H1 (cell line): ENCODE data around the gene IFNL4. TPM values are rescaled to one million over a fixed set of nuclear protein-coding genes. Genes with fewer than 3 reads are reported as not detected.
"Not testable (repeated sequence)": the region's sequence is repeated elsewhere in the genome, so short reads cannot be mapped to it uniquely, and the experiment has no call there.

Experiments
- CTCF ChIA-PET: fragments of 300-600 bp; sonication (Branson Sonifier 250); formaldehyde crosslinking; loops from one replicate; lab custom pipeline; 2021; ENCODE audit not compliant: partially characterized antibody; lab: Charles Lee
- POLR2A ChIA-PET: fragments of 300-600 bp; sonication (Branson Sonifier 250); formaldehyde crosslinking; loops from one replicate; lab custom pipeline; 2021; ENCODE audit warnings: inconsistent platforms; ENCODE audit not compliant: partially characterized antibody; lab: Charles Lee
- DNase-seq, 2 experiments: peaks; one replicate each; pipeline versions ENCODE4 v3.0.0 to v3.0.0-alpha.2; 2010 to 2022; ENCODE audit warnings: low spot score in 2 of 2, low read depth in 1 of 2, mixed read lengths in 1 of 2
- FAIRE-seq: peaks from 2 replicates; lab custom pipeline; 2011; peaks lifted over from hg19 to GRCh38; lab: Jason Lieb, UNC
- H2AFZ ChIP-seq: 2 replicates; pipeline ENCODE4 v1.8.1; 2012; ENCODE audit warnings: low read length, inconsistent platforms
- H2AK5ac ChIP-seq: 2 replicates; pipeline ENCODE4 v1.6.1; 2013; ENCODE audit warnings: low read depth, low read length
- H2BK120ac ChIP-seq: replicated peaks from 2 replicates; pipeline ENCODE3; 2013; ENCODE audit warnings: low read depth, low read length, inconsistent platforms
- H2BK12ac ChIP-seq: 2 replicates; pipeline ENCODE4 v1.6.1; 2013; ENCODE audit warnings: low read depth, low read length
- H2BK15ac ChIP-seq: 2 replicates; pipeline ENCODE4 v1.6.1; 2013; ENCODE audit warnings: low read length
- H2BK20ac ChIP-seq: 2 replicates; pipeline ENCODE4 v1.6.1; 2013; ENCODE audit warnings: low read length
- H2BK5ac ChIP-seq: 2 replicates; pipeline ENCODE4 v1.6.1; 2013; ENCODE audit warnings: low read depth, low read length
- H3K14ac ChIP-seq: 2 replicates; pipeline ENCODE4 v1.6.1; 2013; ENCODE audit warnings: inconsistent platforms; ENCODE audit not compliant: insufficient read length
- H3K18ac ChIP-seq: 2 replicates; pipeline ENCODE4 v1.6.1; 2013; ENCODE audit warnings: low read length; ENCODE audit errors: extremely low read depth
- H3K23ac ChIP-seq: 2 replicates; pipeline ENCODE4 v1.6.1; 2013; ENCODE audit warnings: inconsistent platforms; ENCODE audit not compliant: insufficient read length
- H3K23me2 ChIP-seq: 2 replicates; pipeline ENCODE4 v1.6.1; 2013; ENCODE audit warnings: low read depth, low read length
- H3K27ac ChIP-seq: 2 replicates; pipeline ENCODE4 v1.6.1; 2011; ENCODE audit warnings: low read depth, low read length, inconsistent platforms
- H3K27me3 ChIP-seq, 4 experiments: replicated peaks in 1 of 4; 1 replicate in 1 of 4; 2 replicates in 3 of 4; pipeline versions ENCODE4 v1.6.1 to v1.8.1; 2011 to 2013; ENCODE audit warnings: low read length in 3 of 4, mild to moderate bottlenecking in 3 of 4, inconsistent platforms in 2 of 4, mixed read lengths in 2 of 4, moderate library complexity in 1 of 4; ENCODE audit not compliant: control insufficient read depth in 3 of 4, insufficient read depth in 3 of 4; ENCODE audit errors: extremely low read depth in 1 of 4
- H3K36me3 ChIP-seq, 4 experiments: 2 replicates each; pipeline versions ENCODE4 v1.6.1 to v1.8.1; 2011 to 2013; ENCODE audit warnings: mild to moderate bottlenecking in 4 of 4, low read length in 3 of 4, moderate library complexity in 2 of 4, control low read depth in 1 of 4, inconsistent platforms in 1 of 4; ENCODE audit not compliant: insufficient read depth in 4 of 4, control insufficient read depth in 2 of 4
- H3K4ac ChIP-seq: replicated peaks from 2 replicates; pipeline ENCODE3; 2013; ENCODE audit warnings: low read length, low read depth, mixed read lengths, inconsistent platforms; ENCODE audit not compliant: insufficient read length
- H3K4me1 ChIP-seq, 4 experiments: replicated peaks in 1 of 4; 1 replicate in 1 of 4; 2 replicates in 3 of 4; pipeline versions ENCODE4 v1.6.1 to v1.8.1; 2011 to 2013; ENCODE audit warnings: low read length in 3 of 4, inconsistent platforms in 2 of 4, mixed read lengths in 1 of 4; ENCODE audit not compliant: insufficient read depth in 4 of 4, control insufficient read depth in 3 of 4
- H3K4me2 ChIP-seq, 2 experiments: 2 replicates each; pipeline versions ENCODE4 v1.6.1 to v1.8.1; 2011 to 2013; ENCODE audit warnings: low read depth in 2 of 2, low read length in 2 of 2, control low read depth in 1 of 2, inconsistent platforms in 1 of 2, mild to moderate bottlenecking in 1 of 2; ENCODE audit not compliant: insufficient read depth in 1 of 2
- H3K4me3 ChIP-seq, 4 experiments: fragments of 200-600, 300-600 bp in 1 of 4; sonication (generic), shearing (Covaris generic), sonication (Bioruptor Twin) in 1 of 4; 2 replicates each; pipeline versions ENCODE4 v1.5.1 to v1.8.1; 2011 to 2016; ENCODE audit warnings: low read length in 4 of 4, low read depth in 3 of 4, control low read depth in 2 of 4, inconsistent platforms in 2 of 4, mild to moderate bottlenecking in 2 of 4, mixed read lengths in 1 of 4, moderate library complexity in 1 of 4; ENCODE audit not compliant: insufficient read depth in 2 of 4; ENCODE audit errors: extremely low read depth in 1 of 4
- H3K56ac ChIP-seq: replicated peaks from 2 replicates; pipeline ENCODE3; 2013; ENCODE audit warnings: low read depth, mild to moderate bottlenecking, mixed read lengths, low read length, inconsistent platforms; ENCODE audit not compliant: insufficient read length
- H3K79me1 ChIP-seq: 2 replicates; pipeline ENCODE4 v1.6.1; 2013; ENCODE audit warnings: low read depth, low read length, control low read depth
- H3K79me2 ChIP-seq, 2 experiments: 2 replicates each; pipeline versions ENCODE4 v1.6.1 to v1.8.1; 2012 to 2013; ENCODE audit warnings: low read length in 2 of 2, mild to moderate bottlenecking in 2 of 2, inconsistent platforms in 1 of 2; ENCODE audit not compliant: insufficient read depth in 2 of 2, control insufficient read depth in 1 of 2
- H3K9ac ChIP-seq, 4 experiments: replicated peaks in 1 of 4; 1 replicate in 1 of 4; 2 replicates in 3 of 4; pipeline versions ENCODE4 v1.6.1 to v1.8.1; 2011 to 2013; ENCODE audit warnings: low read depth in 3 of 4, low read length in 3 of 4, control low read depth in 2 of 4, mild to moderate bottlenecking in 2 of 4, moderate library complexity in 2 of 4, inconsistent platforms in 1 of 4; ENCODE audit errors: extremely low read depth in 1 of 4
- H3K9me3 ChIP-seq, 2 experiments: 2 replicates each; pipeline versions ENCODE4 v1.6.1 to v1.8.1; 2012 to 2013; ENCODE audit warnings: mild to moderate bottlenecking in 2 of 2, moderate library complexity in 2 of 2, control low read depth in 1 of 2, inconsistent platforms in 1 of 2, low read depth in 1 of 2, low read length in 1 of 2, mixed read lengths in 1 of 2; ENCODE audit not compliant: insufficient read depth in 2 of 2
- H4K20me1 ChIP-seq, 2 experiments: replicated peaks in 1 of 2; 2 replicates each; pipeline versions ENCODE3 to v1.8.1; 2011 to 2013; ENCODE audit warnings: inconsistent platforms in 2 of 2, low read length in 2 of 2, mild to moderate bottlenecking in 1 of 2; ENCODE audit not compliant: insufficient read depth in 2 of 2, control insufficient read depth in 1 of 2
- H4K5ac ChIP-seq: 2 replicates; pipeline ENCODE4 v1.6.1; 2013; ENCODE audit warnings: low read length, low read depth, mixed read lengths, inconsistent platforms; ENCODE audit not compliant: insufficient read length
- H4K8ac ChIP-seq: 2 replicates; pipeline ENCODE4 v1.8.0; 2013; ENCODE audit warnings: mild to moderate bottlenecking, moderate library complexity, low read length, inconsistent platforms; ENCODE audit not compliant: insufficient read depth; ENCODE audit errors: extremely low read depth
- H4K91ac ChIP-seq: replicated peaks from 2 replicates; pipeline ENCODE3; 2013; ENCODE audit warnings: low read length, mixed read lengths, inconsistent platforms; ENCODE audit not compliant: insufficient read length
- WGBS, 2 experiments: shearing (Covaris generic) in 1 of 2; methylation state at CpG; one replicate each; pipeline versions ENCODE4 v1.1.6 to v1.1.7; 2013 to 2015; ENCODE audit warnings: low lambda C conversion rate in 2 of 2, mixed read lengths in 2 of 2, inconsistent platforms in 1 of 2, low coverage in 1 of 2, missing lambda C conversion rate in 1 of 2; ENCODE audit not compliant: insufficient replicate concordance in 2 of 2, insufficient coverage in 1 of 2, insufficient read length in 1 of 2; ENCODE audit errors: extremely low coverage in 1 of 2, missing lambda C conversion rate in 1 of 2; 5-methylcytosine and 5-hydroxymethylcytosine counted together
- polyA plus RNA-seq, 7 experiments: library from polyadenylated mRNA; depleted of rRNA in 3 of 7; stranded (reverse) in 5 of 7; unstranded in 2 of 7; fragments of >200 nt in 5 of 7; fragments of 200-250 nt in 2 of 7; gene quantifications; 1 replicate in 5 of 7; 2 replicates in 1 of 7; 4 replicates in 1 of 7; pipeline versions ENCODE4 v1.2.1 to v1.2.3, GENCODE V29; 2011 to 2013; ENCODE audit warnings: missing spikeins in 2 of 7, mixed read lengths in 2 of 7
- total RNA-seq: library from RNA; stranded (reverse); fragmentation: NEBNext Ultra II Directional; extraction: Animal tissue kit (Norgen Biotek cat#: 25700); gene quantifications from 2 replicates; pipeline ENCODE4 v1.2.1, GENCODE V29; 2021

The IFNL4 gene
- total and polyA plus RNA-seq, 2 of the 8 experiments (the other 6 are each of a cell fraction or from before 2014, with no cell fraction given): not detected

- H2BK120ac ChIP-seq, H3K79me1 ChIP-seq, H3K4ac ChIP-seq, H2BK20ac ChIP-seq, H2AK5ac ChIP-seq, H2BK5ac ChIP-seq, H3K56ac ChIP-seq, H3K23ac ChIP-seq, H4K5ac ChIP-seq, DNase-seq, H3K14ac ChIP-seq, H2BK15ac ChIP-seq, H2BK12ac ChIP-seq, H3K9ac ChIP-seq, H3K4me3 ChIP-seq, H3K36me3 ChIP-seq, H3K79me2 ChIP-seq, H3K27ac ChIP-seq, H2AFZ ChIP-seq, H3K18ac ChIP-seq, H3K4me2 ChIP-seq, H3K9me3 ChIP-seq, POLR2A ChIA-PET, H4K91ac ChIP-seq, H4K8ac ChIP-seq, H4K20me1 ChIP-seq: not testable (repeated sequence)
- Histone ChIP-seq H3K27me3 (peaks cover 31 to 38% (median 32%) of the 10 kb centered on the region in 4 experiments), H3K4me1 (peaks cover 0 to 13% (median 7%) of the 10 kb centered on the region in 4 experiments; a peak in 4 of 7 replicates), H3K23me2 (peaks cover 11% of the 10 kb centered on the region; the same call in 1 of the 2 replicates)
- CTCF ChIA-PET: interaction anchor here (1.0 kb wide), 1 partner anchor 145 kb away, joined by 4 read pairs; no protein-coding TSS in a partner anchor
- no CpG with 5 or more reads among the region's 1 CpG for WGBS, 2 experiments
- FAIRE-seq: peak; percentile 100
Observed at GRCh38 chr19:39268085-39268484, 19.4 kb upstream of the IFNL4 start, which contains the start of gene IFNL2. Gene IFNL2 (plus strand): TSS chr19:39268396. CDS start chr19:39268569, 173 bp downstream.
